Spleen (tissue), 11 donors: ENCODE data around the gene NKAIN4. TPM values are rescaled to one million over a fixed set of nuclear protein-coding genes. Genes with fewer than 3 reads are reported as not detected.

Source experiments
- DNase-seq: peaks from one replicate; pipeline ENCODE4 v3.0.0-alpha.2; 2020
- H3K27ac ChIP-seq, 8 donors: fragments of 200-600 bp; sonication (generic) in 7 of 8; 1 replicate in 4 of 8; 2 replicates in 4 of 8; pipeline versions ENCODE4 v1.5.0 to v1.8.0; 2016 to 2021; ENCODE audit warnings: inconsistent platforms in 4 of 8, mild to moderate bottlenecking in 4 of 8, moderate library complexity in 1 of 8
- H3K27me3 ChIP-seq, 7 donors: fragments of 200-600 bp; sonication (generic) in 6 of 7; replicated peaks in 1 of 7; 1 replicate in 4 of 7; 2 replicates in 3 of 7; pipeline versions ENCODE4 v1.5.0 to v1.8.0; 2016 to 2021; ENCODE audit warnings: inconsistent platforms in 3 of 7, mild to moderate bottlenecking in 1 of 7
- H3K36me3 ChIP-seq, 6 donors: fragments of 200-600 bp; sonication (generic) in 5 of 6; 1 replicate in 4 of 6; 2 replicates in 2 of 6; pipeline versions ENCODE4 v1.5.0 to v1.8.0; 2016 to 2021; ENCODE audit warnings: inconsistent platforms in 2 of 6
- H3K4me1 ChIP-seq, 6 donors: fragments of 200-600 bp; sonication (generic) in 5 of 6; 1 replicate in 3 of 6; 2 replicates in 3 of 6; pipeline versions ENCODE4 v1.5.0 to v1.8.0; 2016 to 2021; ENCODE audit warnings: inconsistent platforms in 3 of 6
- H3K4me3 ChIP-seq, 8 donors: fragments of 200-600 bp; sonication (generic) in 7 of 8; 1 replicate in 4 of 8; 2 replicates in 4 of 8; pipeline versions ENCODE4 v1.5.0 to v1.8.0; 2016 to 2021; ENCODE audit warnings: inconsistent platforms in 4 of 8, mild to moderate bottlenecking in 4 of 8, moderate library complexity in 2 of 8
- H3K9me3 ChIP-seq, 8 donors: fragments of 200-600 bp; sonication (generic) in 7 of 8; 1 replicate in 4 of 8; 2 replicates in 4 of 8; pipeline versions ENCODE4 v1.5.0 to v1.8.0; 2016 to 2021; ENCODE audit warnings: inconsistent platforms in 4 of 8
- POLR2A ChIP-seq, 3 donors: fragments of 450-650 bp; IDR thresholded peaks; one replicate each; pipeline ENCODE4 v1.5.1; 2017; ENCODE audit warnings: antibody characterized with exemption in 3 of 3, mild to moderate bottlenecking in 1 of 3
- POLR2AphosphoS5 ChIP-seq, 3 donors: sonication (generic); formaldehyde crosslinking; IDR thresholded peaks; one replicate each; pipeline ENCODE4 v1.5.1; 2017; ENCODE audit warnings: antibody characterized with exemption in 3 of 3
- WGBS, 5 donors: extraction: QIAGEN DNeasy Blood & Tissue Kit in 3 of 5; methylation state at CpG; one replicate each; pipeline versions ENCODE4 v1.1.5 to v1.1.7; 2013 to 2018; 5-methylcytosine and 5-hydroxymethylcytosine counted together
- intact Hi-C: fragments of 100-400 bp; cut with DNase I; formaldehyde crosslinking; loops from one replicate; pipeline ENCODE4 v1.15.0; 2023; ENCODE audit warnings: low total_unique reads
- polyA plus RNA-seq, 3 donors: library from polyadenylated mRNA; stranded (reverse); fragments of 200-250 nt; gene quantifications; one replicate each; pipeline ENCODE4 v1.2.1, GENCODE V29; 2013
- total RNA-seq, 7 donors: library from RNA; depleted of rRNA in 3 of 7; stranded (reverse); fragments of >200 nt in 3 of 7; fragmentation: NEBNext Ultra II Directional in 4 of 7; extraction: Animal tissue kit (Norgen Biotek cat#: 25700) in 4 of 7; gene quantifications; one replicate each; pipeline versions ENCODE4 v1.1.0 to v1.2.1, GENCODE V29; 2016 to 2021
- TF ChIP-seq, protein P1 (sequence below), 11 experiments: fragments of 200-600 bp in 7 of 11; fragments of 450-650 bp in 4 of 11; sonication (generic) in 4 of 11; IDR thresholded peaks in 8 of 11; conservative IDR thresholded peaks in 3 of 11; 1 replicate in 7 of 11; 2 replicates in 4 of 11; pipeline versions ENCODE4 v1.4.0 to v1.8.0; 2016 to 2021; ENCODE audit warnings: antibody characterized with exemption in 11 of 11, inconsistent platforms in 4 of 11, mild to moderate bottlenecking in 1 of 11
- donor health status: healthy with polysubstance abuse.
- donor health status: DM: no; HTN: no; CAD: no; lungs with moderate emphysema.
- donor health status: DM: no; HTN: no; CAD: no.
- donor health status: Bipolar disorder and iron deficiency.
- donor health status: healthy.
- donor health status: DM: no; HTN: no; CAD: no.
- donor health status: DM: yes; HTN: yes; CAD: no.

Gene NKAIN4
- total and polyA plus RNA-seq, 10 donors = 0.09 TPM; not detected in 9

DNA sequence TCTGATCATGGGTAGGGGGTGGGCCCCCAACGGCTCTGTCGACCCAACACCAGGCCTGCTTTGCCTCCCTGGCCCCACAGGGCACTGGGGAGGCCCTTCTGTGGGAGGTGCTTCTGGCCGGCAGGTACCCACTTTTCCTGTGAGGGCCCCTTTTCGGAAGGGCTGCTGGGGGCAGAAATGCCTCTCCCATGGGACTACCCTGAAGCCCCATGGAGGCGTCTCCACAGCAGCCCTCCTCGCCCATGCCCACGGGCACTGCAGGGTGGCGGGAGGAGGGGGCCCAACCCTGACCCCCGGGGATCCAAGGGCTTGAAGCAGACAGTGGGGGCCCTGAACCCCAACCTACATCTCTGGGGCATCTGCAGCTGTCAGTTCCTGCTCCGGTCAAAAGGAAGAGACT is 16.2 kb downstream of the NKAIN4 start:
- TF ChIP-seq, protein P1, sequence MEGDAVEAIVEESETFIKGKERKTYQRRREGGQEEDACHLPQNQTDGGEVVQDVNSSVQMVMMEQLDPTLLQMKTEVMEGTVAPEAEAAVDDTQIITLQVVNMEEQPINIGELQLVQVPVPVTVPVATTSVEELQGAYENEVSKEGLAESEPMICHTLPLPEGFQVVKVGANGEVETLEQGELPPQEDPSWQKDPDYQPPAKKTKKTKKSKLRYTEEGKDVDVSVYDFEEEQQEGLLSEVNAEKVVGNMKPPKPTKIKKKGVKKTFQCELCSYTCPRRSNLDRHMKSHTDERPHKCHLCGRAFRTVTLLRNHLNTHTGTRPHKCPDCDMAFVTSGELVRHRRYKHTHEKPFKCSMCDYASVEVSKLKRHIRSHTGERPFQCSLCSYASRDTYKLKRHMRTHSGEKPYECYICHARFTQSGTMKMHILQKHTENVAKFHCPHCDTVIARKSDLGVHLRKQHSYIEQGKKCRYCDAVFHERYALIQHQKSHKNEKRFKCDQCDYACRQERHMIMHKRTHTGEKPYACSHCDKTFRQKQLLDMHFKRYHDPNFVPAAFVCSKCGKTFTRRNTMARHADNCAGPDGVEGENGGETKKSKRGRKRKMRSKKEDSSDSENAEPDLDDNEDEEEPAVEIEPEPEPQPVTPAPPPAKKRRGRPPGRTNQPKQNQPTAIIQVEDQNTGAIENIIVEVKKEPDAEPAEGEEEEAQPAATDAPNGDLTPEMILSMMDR (IDR thresholded peaks at IDR 0.05 in 8 of 11, conservative IDR thresholded peaks at IDR 0.05 in 3 of 11) = no peak
- no peak for TF ChIP-seq POLR2AphosphoS5 (IDR thresholded peaks at IDR 0.05)
- H3K4me3 ChIP-seq = peak overlapping the region in 2 of 8 donors; percentile 7 to 46
- no peaks in the 10 kb centered on the region for H3K9me3 ChIP-seq
- WGBS, 5 donors = 49 to 68% (median 65%) methylated on average over 5 to 10 of the region's 10 CpGs; no CpG with 5 or more reads in 1 of the 5 donors
- H3K4me1 ChIP-seq = peaks cover 0 to 62% (median 24%) of the 10 kb centered on the region in 6 donors
- no peaks in the 10 kb centered on the region for H3K36me3 ChIP-seq
- peak overlapping the region in 6 of 8 donors; percentile 29 to 70 (median 62) for H3K27ac ChIP-seq
- peaks cover 0 to 54% (median 15%) of the 10 kb centered on the region in 7 donors for H3K27me3 ChIP-seq
- intact Hi-C loops = no loop called here
- DNase-seq = no peak

DNA sequence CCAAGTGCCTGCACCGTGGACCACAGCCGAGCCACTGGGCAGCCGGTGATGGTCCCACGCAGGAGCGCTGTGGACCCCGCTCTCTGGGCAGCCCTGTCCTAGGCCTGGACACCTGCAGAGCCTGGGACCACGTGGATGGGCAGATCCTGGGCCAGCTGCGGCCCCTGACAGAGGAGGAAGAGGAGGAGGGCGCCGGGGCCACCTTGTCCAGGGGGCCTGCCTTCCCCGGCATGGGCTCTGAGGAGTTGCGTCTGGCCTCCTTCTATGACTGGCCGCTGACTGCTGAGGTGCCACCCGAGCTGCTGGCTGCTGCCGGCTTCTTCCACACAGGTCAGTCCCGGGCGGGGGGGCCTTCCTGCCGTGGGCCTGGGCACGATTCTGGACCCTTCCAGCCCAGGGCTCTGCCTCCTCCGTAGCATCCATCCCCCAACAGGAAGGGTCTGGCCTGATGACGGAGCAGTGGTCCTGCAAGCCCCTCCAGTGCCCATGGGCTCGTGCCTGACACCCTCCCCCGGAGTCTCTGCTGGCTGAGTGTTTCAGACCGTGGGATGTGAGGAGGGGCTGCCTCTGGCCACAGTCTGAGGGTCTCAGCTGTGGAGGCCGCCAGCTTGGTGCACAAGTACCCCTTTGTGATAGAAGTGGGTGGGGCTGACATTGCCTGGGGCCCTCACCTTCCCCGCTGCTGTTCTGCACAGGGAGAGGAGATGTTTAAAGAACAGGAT is 18.0 kb downstream of the NKAIN4 start:
- peaks cover 0 to 67% (median 29%) of the 10 kb centered on the region in 7 donors for H3K27me3 ChIP-seq
- H3K36me3 ChIP-seq = no peaks in the 10 kb centered on the region
- no peak for TF ChIP-seq POLR2A (IDR thresholded peaks at IDR 0.05)
- no peak for TF ChIP-seq POLR2AphosphoS5 (IDR thresholded peaks at IDR 0.05)
- TF ChIP-seq, protein P1 (IDR thresholded peaks at IDR 0.05 in 8 of 11, conservative IDR thresholded peaks at IDR 0.05 in 3 of 11) = no peak
- H3K4me1 ChIP-seq = peaks cover 0 to 58% (median 24%) of the 10 kb centered on the region in 6 donors
- no peak overlapping the region for H3K4me3 ChIP-seq
- intact Hi-C loops = no loop called here
- 83 to 89% (median 86%) methylated on average over 8 to 26 of the region's 26 CpGs for WGBS, 5 donors
- H3K27ac ChIP-seq = peak overlapping the region in 1 of 8 donors; percentile 8
- DNase-seq = no peak
- H3K9me3 ChIP-seq = no peaks in the 10 kb centered on the region

DNA sequence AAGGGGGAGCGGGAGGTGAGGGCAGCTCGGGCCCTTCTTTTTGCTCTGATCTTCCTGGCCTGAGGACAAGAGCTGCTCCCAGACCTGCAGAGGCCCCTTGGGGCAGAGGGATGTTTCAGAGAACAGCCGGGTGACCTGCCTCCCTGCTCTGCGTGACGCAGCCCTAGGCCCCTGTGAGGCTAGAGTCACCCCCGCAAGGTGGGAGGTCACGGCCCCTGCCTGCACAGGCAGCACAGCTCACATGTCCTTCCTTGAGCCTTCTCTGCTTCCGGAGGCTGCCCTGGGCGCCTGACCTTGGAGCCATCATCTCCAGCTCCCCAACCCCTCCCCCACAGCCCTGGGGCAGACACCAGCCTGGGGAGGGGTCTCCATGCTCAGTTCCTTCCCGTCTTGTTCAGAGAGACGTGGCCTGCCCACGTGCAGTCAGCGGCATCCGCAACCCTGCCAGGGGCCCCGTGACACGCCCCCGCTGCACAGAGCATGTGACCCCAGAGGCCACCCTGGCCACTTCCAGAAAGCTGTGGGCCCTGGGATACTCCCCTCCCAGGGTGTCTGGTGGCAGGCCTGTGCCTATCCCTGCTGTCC is 18.8 kb downstream of the NKAIN4 start, which contains the start of gene BIRC7:
Gene BIRC7 (plus strand): TSS at position 507 of the 585 bp plus-strand sequence. CDS start 192 bp downstream, outside the sequence.
- H3K27me3 ChIP-seq = peaks cover 0 to 73% (median 36%) of the 10 kb centered on the region in 7 donors
- H3K27ac ChIP-seq = peak within 1 kb of the TSS in 1 of 8 donors; percentile 8
- no peak for DNase-seq
- H3K4me3 ChIP-seq = no peak within 1 kb of the TSS
- no peaks in the 10 kb centered on the region for H3K36me3 ChIP-seq
- intact Hi-C loops = no loop called here
- H3K9me3 ChIP-seq = no peaks in the 10 kb centered on the region
- 0 to 36% (median 26%) methylated on average over 1 to 17 of the region's 17 CpGs for WGBS, 5 donors
- H3K4me1 ChIP-seq = peaks cover 0 to 51% (median 21%) of the 10 kb centered on the region in 6 donors
- TF ChIP-seq POLR2A (IDR thresholded peaks at IDR 0.05) (no peak), POLR2AphosphoS5 (IDR thresholded peaks at IDR 0.05) (no peak)
- TF ChIP-seq, protein P1 (IDR thresholded peaks at IDR 0.05 in 8 of 11, conservative IDR thresholded peaks at IDR 0.05 in 3 of 11) = no peak
